DND-41 (cell line): ENCODE measurements around the gene CLEC3B.

Experiments used
- ATAC-seq: fragments of 200-7000 bp; cut with Tn5 transposase; 3 replicates; pipeline ENCODE4 v1.9.1; 2021; ENCODE audit warnings: low read depth; ENCODE audit not compliant: insufficient read depth
- DNase-seq: peaks from one replicate; pipeline ENCODE4 v3.0.0-alpha.2; 2020
- H2AFZ ChIP-seq: 2 replicates; pipeline ENCODE4 v1.6.0; 2012; ENCODE audit warnings: low read depth, low read length
- H3K27ac ChIP-seq: 2 replicates; pipeline ENCODE4 v1.5.1; 2012; ENCODE audit warnings: low read length, inconsistent platforms
- H3K27me3 ChIP-seq: fragments of 200-600 bp; sonication (generic); 2 replicates; pipeline ENCODE4 v1.6.0; 2012; ENCODE audit warnings: low read length, mild to moderate bottlenecking, inconsistent platforms; ENCODE audit not compliant: insufficient read depth, poor library complexity
- H3K36me3 ChIP-seq: 2 replicates; pipeline ENCODE4 v1.5.1; 2012; ENCODE audit warnings: low read length, inconsistent platforms; ENCODE audit not compliant: insufficient read depth
- H3K4me1 ChIP-seq: 2 replicates; pipeline ENCODE4 v1.5.1; 2012; ENCODE audit warnings: mild to moderate bottlenecking, low read length; ENCODE audit not compliant: insufficient read depth
- H3K4me2 ChIP-seq: 2 replicates; pipeline ENCODE4 v1.6.0; 2012; ENCODE audit warnings: mild to moderate bottlenecking, moderate library complexity, low read length, inconsistent platforms; ENCODE audit not compliant: insufficient read depth
- H3K4me3 ChIP-seq, 2 experiments: fragments of 200-600 bp in 1 of 2; shearing (Covaris generic) in 1 of 2; 2 replicates each; pipeline ENCODE4 v1.5.1; 2012 to 2016; ENCODE audit warnings: inconsistent platforms in 2 of 2, low read length in 2 of 2, mild to moderate bottlenecking in 2 of 2, low read depth in 1 of 2, moderate library complexity in 1 of 2
- H3K79me2 ChIP-seq: 2 replicates; pipeline ENCODE4 v1.6.0; 2012; ENCODE audit warnings: low read length, inconsistent platforms; ENCODE audit not compliant: insufficient read depth
- H3K9ac ChIP-seq: 2 replicates; pipeline ENCODE4 v1.6.0; 2012; ENCODE audit warnings: low read depth, mild to moderate bottlenecking, inconsistent platforms, low read length, moderate library complexity
- H3K9me3 ChIP-seq: 2 replicates; pipeline ENCODE4 v1.5.1; 2012; ENCODE audit warnings: low read length, moderate library complexity, mild to moderate bottlenecking, inconsistent platforms; ENCODE audit not compliant: insufficient read depth, severe bottlenecking
- H4K20me1 ChIP-seq: 2 replicates; pipeline ENCODE4 v1.6.0; 2012; ENCODE audit warnings: low read length; ENCODE audit not compliant: insufficient read depth
- CTCF ChIP-seq: IDR thresholded peaks from 2 replicates; pipeline ENCODE4 v1.5.1; 2012; ENCODE audit warnings: borderline replicate concordance, low read length, moderate library complexity, mild to moderate bottlenecking; ENCODE audit not compliant: poor library complexity, severe bottlenecking; ENCODE audit errors: extremely low read depth
- EZH2 ChIP-seq: IDR thresholded peaks from 3 replicates; pipeline ENCODE4 v1.6.1; 2012; ENCODE audit warnings: borderline replicate concordance, low read depth, mild to moderate bottlenecking, moderate library complexity, low read length, inconsistent platforms; ENCODE audit not compliant: severe bottlenecking

The CLEC3B gene

GRCh38 chr3:45026957-45027356 lies 854 bp downstream of the CLEC3B start:
- Histone ChIP-seq H2AFZ (no peak overlapping the region), H3K27ac (no peak overlapping the region), H4K20me1 (no peaks in the 10 kb centered on the region), H3K4me2 (no peak overlapping the region), H3K4me1 (no peaks in the 10 kb centered on the region), H3K27me3 (no peaks in the 10 kb centered on the region), H3K9ac (no peak overlapping the region), H3K79me2 (no peaks in the 10 kb centered on the region), H3K4me3 (no peak overlapping the region), H3K36me3 (no peaks in the 10 kb centered on the region), H3K9me3 (no peaks in the 10 kb centered on the region)
- DNase-seq (no peak), ATAC-seq (no peak)
- TF ChIP-seq EZH2 = no peak
- no peak for TF ChIP-seq CTCF

GRCh38 chr3:45027441-45027840 lies 1.3 kb downstream of the CLEC3B start:
- Histone ChIP-seq H2AFZ (no peak overlapping the region), H3K4me3 (no peak overlapping the region), H3K4me2 (no peak overlapping the region), H3K4me1 (no peaks in the 10 kb centered on the region), H3K27me3 (no peaks in the 10 kb centered on the region), H3K27ac (no peak overlapping the region), H3K9me3 (no peaks in the 10 kb centered on the region), H3K9ac (no peak overlapping the region), H3K79me2 (no peaks in the 10 kb centered on the region), H3K36me3 (no peaks in the 10 kb centered on the region), H4K20me1 (no peaks in the 10 kb centered on the region)
- DNase-seq = no peak
- TF ChIP-seq EZH2 (no peak), CTCF (no peak)
- ATAC-seq = no peak

GRCh38 chr3:45029216-45029615 lies 3.1 kb downstream of the CLEC3B start:
- H3K9ac ChIP-seq = no peak overlapping the region
- DNase-seq (no peak), ATAC-seq (no peak)
- H3K4me3 ChIP-seq = no peak overlapping the region
- H3K79me2 ChIP-seq = no peaks in the 10 kb centered on the region
- no peaks in the 10 kb centered on the region for H3K36me3 ChIP-seq
- H3K4me1 ChIP-seq = peaks cover 3% of the 10 kb centered on the region
- no peak overlapping the region for H2AFZ ChIP-seq
- H3K27me3 ChIP-seq = no peaks in the 10 kb centered on the region
- H3K27ac ChIP-seq = no peak overlapping the region
- H3K9me3 ChIP-seq = no peaks in the 10 kb centered on the region
- no peak overlapping the region for H3K4me2 ChIP-seq
- H4K20me1 ChIP-seq = no peaks in the 10 kb centered on the region
- TF ChIP-seq CTCF (no peak), EZH2 (no peak)

- H3K27me3 ChIP-seq = no peaks in the 10 kb centered on the region
- H3K9me3 ChIP-seq = no peaks in the 10 kb centered on the region
- H3K4me1 ChIP-seq = peaks cover 7% of the 10 kb centered on the region
- H3K4me2 ChIP-seq = no peak overlapping the region
- ATAC-seq = no peak
- H4K20me1 ChIP-seq = no peaks in the 10 kb centered on the region
- no peak for DNase-seq
- no peaks in the 10 kb centered on the region for H3K79me2 ChIP-seq
- H3K36me3 ChIP-seq = no peaks in the 10 kb centered on the region
- H3K27ac ChIP-seq = no peak overlapping the region
- no peak for TF ChIP-seq EZH2
- TF ChIP-seq CTCF = no peak
- no peak overlapping the region for H2AFZ ChIP-seq
- H3K9ac ChIP-seq = no peak overlapping the region
- H3K4me3 ChIP-seq = no peak overlapping the region
Observed at GRCh38 chr3:45029661-45030060, 3.6 kb downstream of the CLEC3B start.
